ENCODE data around the gene BLM.

DNA sequence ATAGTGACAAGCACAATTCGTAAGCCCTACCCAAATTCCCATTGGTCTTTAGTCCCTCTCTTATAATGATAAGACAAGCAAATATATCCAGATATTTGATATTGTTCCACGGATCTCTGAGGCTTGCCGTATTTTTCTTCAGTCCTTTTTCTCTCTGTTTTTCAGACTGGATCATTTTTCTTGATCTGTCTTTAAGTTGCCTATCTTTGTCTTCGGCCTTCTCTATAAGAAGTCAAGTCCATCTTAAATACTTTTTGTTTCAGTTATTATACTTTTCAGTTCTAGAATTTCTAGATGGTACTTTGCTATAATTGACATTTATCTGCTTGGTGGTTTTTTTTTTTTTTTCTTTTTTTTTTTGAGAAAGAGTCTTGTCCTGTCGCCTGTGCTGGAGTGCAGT is 13.7 kb upstream of the BLM start:
- TF ChIP-seq POLR2AphosphoS5 (IDR thresholded peaks at IDR 0.05; ENCODE audit: low read depth, low read length) (no peak), REST (IDR thresholded peaks at IDR 0.05; ENCODE audit: insufficient read depth in 1 of 2, low read depth in 2 of 2, low read length in 2 of 2) (no peak), TAF1 (IDR thresholded peaks at IDR 0.05; ENCODE audit: borderline replicate concordance, insufficient read depth, low read length) (no peak)
